ENCODE measurements around the gene PTTG2. TPM values are rescaled to one million over a fixed set of nuclear protein-coding genes. Genes with fewer than 3 reads are reported as not detected.

The PTTG2 gene
- polyA plus RNA-seq, 1 donor from 2014 or later = not detected

DNA sequence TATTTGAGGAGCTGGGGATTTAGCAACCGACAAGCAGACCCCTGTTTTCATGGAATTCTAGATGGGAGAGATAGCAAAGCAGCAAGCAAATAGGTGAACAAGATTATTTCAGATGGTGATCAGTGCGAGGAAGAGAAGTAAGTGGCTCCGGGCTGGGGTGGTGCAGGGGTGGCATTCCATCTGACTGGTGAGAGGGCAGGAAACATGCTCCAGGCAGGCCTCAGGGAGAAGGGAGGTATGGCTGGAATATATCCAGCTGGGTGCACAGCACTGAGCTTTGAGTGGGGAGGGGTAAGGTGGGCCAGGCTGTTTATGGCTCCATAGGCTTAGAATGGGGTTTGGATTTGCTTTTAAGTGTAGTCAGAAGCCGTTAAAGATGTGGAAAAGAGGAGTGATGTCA lies 21.2 kb downstream of the PTTG2 start:
- H2AFZ ChIP-seq (ENCODE audit: low read depth, low read length) = no peak overlapping the region
- H3K4me3 ChIP-seq (ENCODE audit: low read length) = no peak overlapping the region
- H3K9me3 ChIP-seq (ENCODE audit: low read length) = no peaks in the 10 kb centered on the region
- H3K27ac ChIP-seq (ENCODE audit: low read length) = no peak overlapping the region
- TF ChIP-seq, protein P1, sequence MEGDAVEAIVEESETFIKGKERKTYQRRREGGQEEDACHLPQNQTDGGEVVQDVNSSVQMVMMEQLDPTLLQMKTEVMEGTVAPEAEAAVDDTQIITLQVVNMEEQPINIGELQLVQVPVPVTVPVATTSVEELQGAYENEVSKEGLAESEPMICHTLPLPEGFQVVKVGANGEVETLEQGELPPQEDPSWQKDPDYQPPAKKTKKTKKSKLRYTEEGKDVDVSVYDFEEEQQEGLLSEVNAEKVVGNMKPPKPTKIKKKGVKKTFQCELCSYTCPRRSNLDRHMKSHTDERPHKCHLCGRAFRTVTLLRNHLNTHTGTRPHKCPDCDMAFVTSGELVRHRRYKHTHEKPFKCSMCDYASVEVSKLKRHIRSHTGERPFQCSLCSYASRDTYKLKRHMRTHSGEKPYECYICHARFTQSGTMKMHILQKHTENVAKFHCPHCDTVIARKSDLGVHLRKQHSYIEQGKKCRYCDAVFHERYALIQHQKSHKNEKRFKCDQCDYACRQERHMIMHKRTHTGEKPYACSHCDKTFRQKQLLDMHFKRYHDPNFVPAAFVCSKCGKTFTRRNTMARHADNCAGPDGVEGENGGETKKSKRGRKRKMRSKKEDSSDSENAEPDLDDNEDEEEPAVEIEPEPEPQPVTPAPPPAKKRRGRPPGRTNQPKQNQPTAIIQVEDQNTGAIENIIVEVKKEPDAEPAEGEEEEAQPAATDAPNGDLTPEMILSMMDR (IDR thresholded peaks at IDR 0.05; ENCODE audit: poor library complexity, severe bottlenecking) = no peak
- no peak for TF ChIP-seq SMC3 (conservative IDR thresholded peaks at IDR 0.05; ENCODE audit: poor library complexity)
- no peak for TF ChIP-seq POLR2AphosphoS5 (IDR thresholded peaks at IDR 0.05)
- TF ChIP-seq TAF1 (IDR thresholded peaks at IDR 0.05; ENCODE audit: low read depth) = no peak
- TF ChIP-seq MXI1 (conservative IDR thresholded peaks at IDR 0.05; ENCODE audit: poor library complexity, severe bottlenecking) = no peak
- TF ChIP-seq EZH2 (IDR thresholded peaks at IDR 0.05; ENCODE audit: borderline replicate concordance, insufficient read depth, low read length, poor library complexity, severe bottlenecking) = no peak
- no peak for TF ChIP-seq RAD21 (conservative IDR thresholded peaks at IDR 0.05)
- no peak for TF ChIP-seq EP300 (conservative IDR thresholded peaks at IDR 0.05; ENCODE audit: poor library complexity, severe bottlenecking)
- TF ChIP-seq, protein P2, sequence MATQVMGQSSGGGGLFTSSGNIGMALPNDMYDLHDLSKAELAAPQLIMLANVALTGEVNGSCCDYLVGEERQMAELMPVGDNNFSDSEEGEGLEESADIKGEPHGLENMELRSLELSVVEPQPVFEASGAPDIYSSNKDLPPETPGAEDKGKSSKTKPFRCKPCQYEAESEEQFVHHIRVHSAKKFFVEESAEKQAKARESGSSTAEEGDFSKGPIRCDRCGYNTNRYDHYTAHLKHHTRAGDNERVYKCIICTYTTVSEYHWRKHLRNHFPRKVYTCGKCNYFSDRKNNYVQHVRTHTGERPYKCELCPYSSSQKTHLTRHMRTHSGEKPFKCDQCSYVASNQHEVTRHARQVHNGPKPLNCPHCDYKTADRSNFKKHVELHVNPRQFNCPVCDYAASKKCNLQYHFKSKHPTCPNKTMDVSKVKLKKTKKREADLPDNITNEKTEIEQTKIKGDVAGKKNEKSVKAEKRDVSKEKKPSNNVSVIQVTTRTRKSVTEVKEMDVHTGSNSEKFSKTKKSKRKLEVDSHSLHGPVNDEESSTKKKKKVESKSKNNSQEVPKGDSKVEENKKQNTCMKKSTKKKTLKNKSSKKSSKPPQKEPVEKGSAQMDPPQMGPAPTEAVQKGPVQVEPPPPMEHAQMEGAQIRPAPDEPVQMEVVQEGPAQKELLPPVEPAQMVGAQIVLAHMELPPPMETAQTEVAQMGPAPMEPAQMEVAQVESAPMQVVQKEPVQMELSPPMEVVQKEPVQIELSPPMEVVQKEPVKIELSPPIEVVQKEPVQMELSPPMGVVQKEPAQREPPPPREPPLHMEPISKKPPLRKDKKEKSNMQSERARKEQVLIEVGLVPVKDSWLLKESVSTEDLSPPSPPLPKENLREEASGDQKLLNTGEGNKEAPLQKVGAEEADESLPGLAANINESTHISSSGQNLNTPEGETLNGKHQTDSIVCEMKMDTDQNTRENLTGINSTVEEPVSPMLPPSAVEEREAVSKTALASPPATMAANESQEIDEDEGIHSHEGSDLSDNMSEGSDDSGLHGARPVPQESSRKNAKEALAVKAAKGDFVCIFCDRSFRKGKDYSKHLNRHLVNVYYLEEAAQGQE (IDR thresholded peaks at IDR 0.05; ENCODE audit: borderline replicate concordance) = no peak
- no peaks in the 10 kb centered on the region for H3K27me3 ChIP-seq (ENCODE audit: insufficient read depth, low read depth, low read length)
- H3K79me2 ChIP-seq (replicated peaks; ENCODE audit: insufficient read depth, low read length) = peaks cover 6% of the 10 kb centered on the region
- no peaks in the 10 kb centered on the region for H4K20me1 ChIP-seq (ENCODE audit: insufficient read depth)
- H3K9me2 ChIP-seq (ENCODE audit: insufficient read depth, low read length) = no peaks in the 10 kb centered on the region
- no peaks in the 10 kb centered on the region for H3F3A ChIP-seq (ENCODE audit: insufficient read depth, low read length, poor library complexity, severe bottlenecking)
- H3K9ac ChIP-seq (ENCODE audit: low read length) = no peak overlapping the region
- H3K36me3 ChIP-seq (ENCODE audit: insufficient read depth, low read length) = no peaks in the 10 kb centered on the region
- no peak overlapping the region for H3K4me2 ChIP-seq (ENCODE audit: low read length)

DNA sequence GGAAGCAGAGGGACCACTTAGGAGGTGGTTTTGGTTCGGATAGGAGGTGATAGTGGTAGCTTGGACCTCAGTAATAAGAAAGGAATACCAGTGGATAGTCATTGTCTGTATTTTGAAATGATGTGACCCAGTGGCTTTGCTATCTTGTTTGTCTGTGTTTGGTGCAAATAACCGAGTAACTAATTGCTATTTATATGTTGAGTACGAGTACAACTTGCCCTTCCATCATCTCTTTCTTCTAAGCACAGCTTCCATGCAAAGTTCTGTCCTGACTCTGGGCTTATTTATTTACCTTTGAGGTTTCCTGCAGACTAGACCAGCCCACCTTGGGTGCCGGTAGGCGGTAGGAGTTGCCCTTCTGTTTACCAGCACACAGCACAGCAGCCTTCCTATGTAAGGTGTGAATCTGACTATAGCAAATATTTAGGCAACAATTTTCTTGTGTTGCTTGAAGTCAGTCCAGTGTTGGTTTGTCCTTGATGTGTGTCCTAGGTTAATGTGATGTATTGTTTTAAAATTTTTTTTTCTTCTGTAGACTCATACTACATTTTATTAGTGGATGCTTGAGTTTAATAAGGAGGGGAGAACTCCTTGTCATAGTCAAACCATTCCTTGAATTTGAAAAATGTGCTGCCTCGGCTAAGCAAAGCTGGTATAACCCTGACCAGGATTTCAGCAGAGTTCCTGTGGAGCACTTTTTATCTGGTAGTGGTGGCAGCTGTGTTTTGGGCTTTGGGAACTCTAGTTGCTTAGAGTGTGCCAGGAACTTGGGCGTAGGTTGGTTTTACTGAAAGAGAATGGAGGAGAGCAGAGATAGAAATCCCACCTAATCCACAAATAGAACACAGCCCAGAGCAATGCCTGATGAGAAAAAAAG lies 21.9 kb downstream of the PTTG2 start:
- Histone ChIP-seq H3K4me3 (ENCODE audit: low read length) (no peak overlapping the region), H3K9me2 (ENCODE audit: insufficient read depth, low read length) (no peaks in the 10 kb centered on the region), H3K36me3 (ENCODE audit: insufficient read depth, low read length) (no peaks in the 10 kb centered on the region), H3K4me2 (ENCODE audit: low read length) (no peak overlapping the region), H3F3A (ENCODE audit: insufficient read depth, low read length, poor library complexity, severe bottlenecking) (no peaks in the 10 kb centered on the region), H3K79me2 (replicated peaks; ENCODE audit: insufficient read depth, low read length) (peaks cover 6% of the 10 kb centered on the region), H2AFZ (ENCODE audit: low read depth, low read length) (no peak overlapping the region), H3K27me3 (ENCODE audit: insufficient read depth, low read depth, low read length) (no peaks in the 10 kb centered on the region), H4K20me1 (ENCODE audit: insufficient read depth) (no peaks in the 10 kb centered on the region), H3K27ac (ENCODE audit: low read length) (no peak overlapping the region), H3K9ac (ENCODE audit: low read length) (no peak overlapping the region), H3K9me3 (ENCODE audit: low read length) (no peaks in the 10 kb centered on the region)
- TF ChIP-seq, protein P2 (IDR thresholded peaks at IDR 0.05; ENCODE audit: borderline replicate concordance) = no peak
- TF ChIP-seq EP300 (conservative IDR thresholded peaks at IDR 0.05; ENCODE audit: poor library complexity, severe bottlenecking) = no peak
- TF ChIP-seq, protein P1 (IDR thresholded peaks at IDR 0.05; ENCODE audit: poor library complexity, severe bottlenecking) = no peak
- TF ChIP-seq RAD21 (conservative IDR thresholded peaks at IDR 0.05) = no peak
- no peak for TF ChIP-seq EZH2 (IDR thresholded peaks at IDR 0.05; ENCODE audit: borderline replicate concordance, insufficient read depth, low read length, poor library complexity, severe bottlenecking)
- TF ChIP-seq TAF1 (IDR thresholded peaks at IDR 0.05; ENCODE audit: low read depth) = no peak
- no peak for TF ChIP-seq POLR2AphosphoS5 (IDR thresholded peaks at IDR 0.05)
- no peak for TF ChIP-seq SMC3 (conservative IDR thresholded peaks at IDR 0.05; ENCODE audit: poor library complexity)
- no peak for TF ChIP-seq MXI1 (conservative IDR thresholded peaks at IDR 0.05; ENCODE audit: poor library complexity, severe bottlenecking)

All from neural cell (in vitro differentiated cells).